Measurements from ENCODE around the gene SLC24A4.

DNA sequence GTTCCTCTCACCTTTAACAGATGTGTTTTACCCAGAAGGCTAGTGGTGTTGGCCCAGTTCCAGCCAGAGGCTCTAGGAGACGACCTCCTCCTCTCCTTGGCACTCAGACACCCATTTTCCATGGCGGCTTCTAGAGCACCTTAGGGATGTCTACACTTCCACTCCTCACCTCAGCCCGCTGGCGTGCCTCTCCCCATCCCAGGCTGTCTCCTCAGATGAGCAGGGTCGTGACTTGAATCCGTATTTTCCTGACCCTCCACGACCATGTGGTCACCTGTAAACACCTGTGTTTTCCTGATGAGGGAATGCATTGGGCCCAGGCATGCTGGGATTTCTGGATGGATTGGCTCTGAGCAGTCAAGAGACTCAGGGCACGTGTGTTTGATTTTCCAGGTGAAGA, 168.8 kb downstream of the SLC24A4 start:
- TF ChIP-seq, protein P1, sequence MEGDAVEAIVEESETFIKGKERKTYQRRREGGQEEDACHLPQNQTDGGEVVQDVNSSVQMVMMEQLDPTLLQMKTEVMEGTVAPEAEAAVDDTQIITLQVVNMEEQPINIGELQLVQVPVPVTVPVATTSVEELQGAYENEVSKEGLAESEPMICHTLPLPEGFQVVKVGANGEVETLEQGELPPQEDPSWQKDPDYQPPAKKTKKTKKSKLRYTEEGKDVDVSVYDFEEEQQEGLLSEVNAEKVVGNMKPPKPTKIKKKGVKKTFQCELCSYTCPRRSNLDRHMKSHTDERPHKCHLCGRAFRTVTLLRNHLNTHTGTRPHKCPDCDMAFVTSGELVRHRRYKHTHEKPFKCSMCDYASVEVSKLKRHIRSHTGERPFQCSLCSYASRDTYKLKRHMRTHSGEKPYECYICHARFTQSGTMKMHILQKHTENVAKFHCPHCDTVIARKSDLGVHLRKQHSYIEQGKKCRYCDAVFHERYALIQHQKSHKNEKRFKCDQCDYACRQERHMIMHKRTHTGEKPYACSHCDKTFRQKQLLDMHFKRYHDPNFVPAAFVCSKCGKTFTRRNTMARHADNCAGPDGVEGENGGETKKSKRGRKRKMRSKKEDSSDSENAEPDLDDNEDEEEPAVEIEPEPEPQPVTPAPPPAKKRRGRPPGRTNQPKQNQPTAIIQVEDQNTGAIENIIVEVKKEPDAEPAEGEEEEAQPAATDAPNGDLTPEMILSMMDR (optimal IDR thresholded peaks at IDR 0.05 in 1 of 3, IDR thresholded peaks at IDR 0.05 in 1 of 3, conservative IDR thresholded peaks at IDR 0.05 in 1 of 3; ENCODE audit: extremely low read depth in 1 of 3, insufficient read depth in 2 of 3, low read length in 3 of 3) = no peak
- no peak for TF ChIP-seq EZH2 (IDR thresholded peaks at IDR 0.05; ENCODE audit: low read length)
